22Rv1 (cell line): ENCODE data around the gene RBMS3.

Experiments used
- CTCF ChIP-seq: fragments of 450-650 bp; IDR thresholded peaks from 2 replicates; pipeline ENCODE4 v1.5.1; 2017; ENCODE audit warnings: mild to moderate bottlenecking
- ZFX ChIP-seq: fragments of 450-650 bp; IDR thresholded peaks from 2 replicates; pipeline ENCODE4 v1.6.1; 2017; ENCODE audit warnings: antibody characterized with exemption, borderline replicate concordance

GRCh38 chr3:29972320-29972993, 691.6 kb downstream of the RBMS3 start:
- no peak for TF ChIP-seq CTCF
- no peak for TF ChIP-seq ZFX
